Measurements from ENCODE around the gene SARS1.

DNA sequence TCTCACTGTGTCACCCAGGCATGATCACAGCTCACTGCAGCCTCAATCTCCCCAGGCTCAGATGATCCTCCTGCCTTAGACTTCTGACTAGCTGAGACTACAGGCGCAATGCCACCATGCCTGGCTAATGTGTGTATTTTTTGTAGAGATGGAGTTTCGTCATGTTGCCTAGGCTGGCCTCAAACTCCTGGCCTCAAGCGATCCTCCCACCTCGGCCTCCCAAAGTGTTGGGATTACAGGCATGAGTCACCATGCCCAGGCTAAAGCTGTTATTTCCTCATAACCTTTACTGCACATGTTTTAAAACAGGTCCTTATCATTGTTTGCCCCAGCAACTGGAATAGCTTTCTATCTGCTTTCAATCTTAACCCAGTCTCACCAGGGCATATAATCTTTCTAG is 2.9 kb downstream of the SARS1 start:
- no peak for TF ChIP-seq EZH2 (IDR thresholded peaks at IDR 0.05; ENCODE audit: insufficient read depth, poor library complexity, severe bottlenecking)
- no peak for TF ChIP-seq EZH2phosphoT487 (IDR thresholded peaks at IDR 0.05; ENCODE audit: insufficient read depth, low read depth)
